OCI-LY7 (cell line): Measurements from ENCODE around the gene TRMT61A. TPM values are rescaled to one million over a fixed set of nuclear protein-coding genes. Genes with fewer than 3 reads are reported as not detected.
"Not testable (repeated sequence)": the region's sequence is repeated elsewhere in the genome, so short reads cannot be mapped to it uniquely, and the experiment has no call there.

ENCODE experiments used
- BruUV-seq: library from RNA; stranded (reverse); fragments of 400-500 nt; replicated peaks from 2 replicates; lab custom pipeline; 2021; lab: Mats Ljungman, UMichigan
- CTCF ChIA-PET: fragments of 300-600 bp; sonication (Branson Sonifier 250); formaldehyde crosslinking; loops from one replicate; lab custom pipeline; 2022; ENCODE audit warnings: antibody characterized with exemption; ENCODE audit not compliant: unreplicated experiment; lab: Charles Lee
- POLR2A ChIA-PET: fragments of 300-600 bp; sonication (Branson Sonifier 250); formaldehyde crosslinking; loops from one replicate; lab custom pipeline; 2022; ENCODE audit warnings: antibody characterized with exemption; lab: Charles Lee
- DNase-seq: peaks from one replicate; pipeline ENCODE4 v3.0.0-alpha.2; 2015; ENCODE audit warnings: low spot score
- H2AFZ ChIP-seq: fragments of 200-600 bp; sonication (generic), shearing (Covaris generic); 2 replicates; pipeline ENCODE4 v1.6.1; 2014; ENCODE audit warnings: mild to moderate bottlenecking, antibody characterized with exemption, low read length, moderate library complexity
- H3K27ac ChIP-seq: fragments of 200-600 bp; sonication (generic); 2 replicates; pipeline ENCODE4 v1.5.1; 2014; ENCODE audit warnings: mixed run types, low read depth, mild to moderate bottlenecking, moderate library complexity, low read length, inconsistent platforms; ENCODE audit not compliant: poor library complexity, severe bottlenecking
- H3K36me3 ChIP-seq: fragments of 200-600 bp; sonication (generic); 2 replicates; pipeline ENCODE4 v1.6.1; 2014; ENCODE audit warnings: mild to moderate bottlenecking, antibody characterized with exemption, low read length, moderate library complexity, mixed read lengths; ENCODE audit not compliant: insufficient read depth
- H3K4me1 ChIP-seq: fragments of 200-600 bp; sonication (generic); 2 replicates; pipeline ENCODE4 v1.5.1; 2014; ENCODE audit warnings: mild to moderate bottlenecking, low read length; ENCODE audit not compliant: insufficient read depth, poor library complexity, severe bottlenecking
- H3K4me2 ChIP-seq: fragments of 200-600 bp; sonication (generic); 2 replicates; pipeline ENCODE4 v1.6.1; 2014; ENCODE audit warnings: mild to moderate bottlenecking, low read length
- H3K4me3 ChIP-seq: fragments of 200-600 bp; sonication (generic); 2 replicates; pipeline ENCODE4 v1.5.1; 2014; ENCODE audit warnings: mild to moderate bottlenecking, low read depth, low read length; ENCODE audit not compliant: poor library complexity, severe bottlenecking
- H3K79me2 ChIP-seq: fragments of 200-600 bp; sonication (generic); 2 replicates; pipeline ENCODE4 v1.6.1; 2016; ENCODE audit warnings: low read depth, mild to moderate bottlenecking, low read length, moderate library complexity, mixed read lengths; ENCODE audit not compliant: insufficient read depth
- H3K9me2 ChIP-seq: fragments of 200-600 bp; sonication (generic); 2 replicates; pipeline ENCODE4 v1.6.1; 2016; ENCODE audit warnings: mild to moderate bottlenecking, low read length, mixed read lengths; ENCODE audit not compliant: insufficient read depth
- H3K9me3 ChIP-seq: fragments of 200-600 bp; sonication (generic); 2 replicates; pipeline ENCODE4 v1.6.1; 2014; ENCODE audit warnings: mild to moderate bottlenecking, mixed run types, low read length, mixed read lengths
- H4K20me1 ChIP-seq: fragments of 200-600 bp; sonication (generic); 2 replicates; pipeline ENCODE4 v1.6.1; 2014; ENCODE audit warnings: mild to moderate bottlenecking, antibody characterized with exemption, low read length, moderate library complexity, mixed read lengths; ENCODE audit not compliant: insufficient read depth
- CTCF ChIP-seq: fragments of 200-600 bp; sonication (generic); conservative IDR thresholded peaks from 2 replicates; pipeline ENCODE4 v1.5.1; 2014; ENCODE audit warnings: mild to moderate bottlenecking, antibody characterized with exemption, low read length, moderate library complexity, mixed read lengths
- EZH2phosphoT487 ChIP-seq: fragments of 200-600 bp; sonication (generic); IDR thresholded peaks from 2 replicates; pipeline ENCODE4 v1.6.1; 2018; ENCODE audit warnings: low read depth, borderline replicate concordance, mild to moderate bottlenecking, mixed run types, antibody characterized with exemption, low read length, moderate library complexity, mixed read lengths
- intact Hi-C: fragments of 100-400 bp; cut with micrococcal nuclease; formaldehyde crosslinking; loops from one replicate; pipeline ENCODE4 v1.10.0; 2022; ENCODE audit not compliant: unreplicated experiment
- total RNA-seq, 2 experiments: library from RNA; depleted of rRNA in 1 of 2; stranded (reverse); fragments of >200 nt in 1 of 2; shearing (Covaris generic) in 1 of 2; gene quantifications; 2 replicates each; pipeline ENCODE4 v1.2.3, GENCODE V29; 2014 to 2022

TRMT61A gene
- total RNA-seq, 2 experiments from 2014 or later = 13.1 to 17.1 TPM

GRCh38 chr14:103524002-103524935 lies 4.7 kb upstream of the TRMT61A start:
- peaks cover 6% of the 10 kb centered on the region for H3K79me2 ChIP-seq
- no peaks in the 10 kb centered on the region for H3K9me2 ChIP-seq
- no TSS peak for BruUV-seq
- H3K4me2 ChIP-seq = no peak overlapping the region
- no peaks in the 10 kb centered on the region for H3K9me3 ChIP-seq
- TF ChIP-seq CTCF (peak; percentile 49), EZH2phosphoT487 (no peak)
- DNase-seq = no peak
- no peaks in the 10 kb centered on the region for H3K36me3 ChIP-seq
- no peaks in the 10 kb centered on the region for H4K20me1 ChIP-seq
- H3K27ac ChIP-seq = no peak overlapping the region
- ChIA-PET POLR2A (no interaction called here), CTCF (no interaction called here)
- H3K4me1 ChIP-seq = peaks cover 34% of the 10 kb centered on the region
- no peak overlapping the region for H3K4me3 ChIP-seq
- no peak overlapping the region for H2AFZ ChIP-seq
- intact Hi-C loops = no loop called here

- CTCF ChIA-PET = not testable (repeated sequence)
These were observed 3.4 kb upstream of the TRMT61A start for GRCh38 chr14:103525430-103526246.

GRCh38 chr14:103526247-103526913 lies 2.6 kb upstream of the TRMT61A start:
- H2AFZ ChIP-seq = no peak overlapping the region
- H3K27ac ChIP-seq = no peak overlapping the region
- TF ChIP-seq CTCF (no peak), EZH2phosphoT487 (no peak)
- no peaks in the 10 kb centered on the region for H3K9me2 ChIP-seq
- POLR2A ChIA-PET = interaction anchor here (0.5 kb wide), 1 partner anchor 132 kb away, joined by 3 read pairs; no protein-coding TSS in a partner anchor
- peaks cover 27% of the 10 kb centered on the region for H3K79me2 ChIP-seq
- no peak overlapping the region for H3K4me2 ChIP-seq
- BruUV-seq = no TSS peak
- no peak for DNase-seq
- intact Hi-C loops = no loop called here
- no peak overlapping the region for H3K4me3 ChIP-seq
- CTCF ChIA-PET = no interaction called here
- H4K20me1 ChIP-seq = no peaks in the 10 kb centered on the region
- H3K4me1 ChIP-seq = peaks cover 28% of the 10 kb centered on the region
- H3K9me3 ChIP-seq = no peaks in the 10 kb centered on the region
- peaks cover 14% of the 10 kb centered on the region; the same call in 1 of the 2 replicates for H3K36me3 ChIP-seq

More at GRCh38 chr14:103525430-103526246, 3.4 kb upstream of the TRMT61A start:
- Histone ChIP-seq H3K4me1 (peaks cover 31% of the 10 kb centered on the region), H3K79me2 (peaks cover 20% of the 10 kb centered on the region)
- H3K9me3 ChIP-seq, H4K20me1 ChIP-seq, H3K27ac ChIP-seq, BruUV-seq, H3K9me2 ChIP-seq, H3K4me2 ChIP-seq, POLR2A ChIA-PET, H3K4me3 ChIP-seq, DNase-seq, H2AFZ ChIP-seq, intact Hi-C loops, H3K36me3 ChIP-seq: not testable (repeated sequence)
